ENCODE measurements around the gene FABP1. TPM values are rescaled to one million over a fixed set of nuclear protein-coding genes. Genes with fewer than 3 reads are reported as not detected.

FABP1 gene
- total RNA-seq, 1 donor: not detected

DNA sequence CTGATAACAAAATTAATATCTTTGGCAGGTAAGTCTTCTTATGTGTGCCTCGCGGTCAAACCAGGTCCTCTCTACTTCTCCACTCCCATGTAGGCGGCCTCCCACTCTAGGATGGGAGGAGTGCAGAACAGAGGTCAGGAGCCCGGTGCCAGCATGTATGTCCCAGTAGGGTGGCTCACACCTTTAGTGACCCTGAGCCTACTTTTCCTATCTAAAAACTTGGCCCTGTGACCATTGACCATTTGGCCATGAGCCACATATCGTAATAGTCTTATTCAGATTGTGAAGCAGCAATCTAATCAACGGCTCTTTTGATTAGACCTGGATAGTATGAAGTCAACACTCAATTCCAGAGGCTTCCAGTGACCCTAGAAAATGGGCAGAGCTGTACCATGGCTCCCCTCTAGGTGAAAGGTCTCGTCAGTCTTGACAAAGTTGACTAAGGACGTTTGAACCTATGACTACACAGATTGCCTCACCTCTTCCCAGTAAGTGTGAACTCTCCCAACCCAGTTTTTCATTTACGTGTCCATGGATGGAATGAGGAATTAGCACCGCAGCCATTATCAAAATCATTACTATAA lies 17.1 kb upstream of the FABP1 start:
- DNase-seq (ENCODE audit: insufficient read length, low spot score, missing footprints): no peak
- TF ChIP-seq, protein P1, sequence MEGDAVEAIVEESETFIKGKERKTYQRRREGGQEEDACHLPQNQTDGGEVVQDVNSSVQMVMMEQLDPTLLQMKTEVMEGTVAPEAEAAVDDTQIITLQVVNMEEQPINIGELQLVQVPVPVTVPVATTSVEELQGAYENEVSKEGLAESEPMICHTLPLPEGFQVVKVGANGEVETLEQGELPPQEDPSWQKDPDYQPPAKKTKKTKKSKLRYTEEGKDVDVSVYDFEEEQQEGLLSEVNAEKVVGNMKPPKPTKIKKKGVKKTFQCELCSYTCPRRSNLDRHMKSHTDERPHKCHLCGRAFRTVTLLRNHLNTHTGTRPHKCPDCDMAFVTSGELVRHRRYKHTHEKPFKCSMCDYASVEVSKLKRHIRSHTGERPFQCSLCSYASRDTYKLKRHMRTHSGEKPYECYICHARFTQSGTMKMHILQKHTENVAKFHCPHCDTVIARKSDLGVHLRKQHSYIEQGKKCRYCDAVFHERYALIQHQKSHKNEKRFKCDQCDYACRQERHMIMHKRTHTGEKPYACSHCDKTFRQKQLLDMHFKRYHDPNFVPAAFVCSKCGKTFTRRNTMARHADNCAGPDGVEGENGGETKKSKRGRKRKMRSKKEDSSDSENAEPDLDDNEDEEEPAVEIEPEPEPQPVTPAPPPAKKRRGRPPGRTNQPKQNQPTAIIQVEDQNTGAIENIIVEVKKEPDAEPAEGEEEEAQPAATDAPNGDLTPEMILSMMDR (IDR thresholded peaks at IDR 0.05; ENCODE audit: extremely low read depth, low read depth, low read length): no peak
- Histone ChIP-seq H3K9me3 (ENCODE audit: low read depth, low read length) (no peaks in the 10 kb centered on the region), H4K20me1 (ENCODE audit: insufficient read depth, low read length) (no peaks in the 10 kb centered on the region), H3K36me3 (ENCODE audit: insufficient read depth, low read length) (no peaks in the 10 kb centered on the region), H3K4me3 (ENCODE audit: insufficient read depth, low read length) (no peak overlapping the region), H3K27me3 (ENCODE audit: insufficient read depth, low read length) (no peaks in the 10 kb centered on the region), H3K27ac (ENCODE audit: low read depth, low read length) (no peak overlapping the region), H3K79me2 (ENCODE audit: insufficient read depth, low read length) (no peaks in the 10 kb centered on the region), H3K4me2 (ENCODE audit: insufficient read depth, low read length) (no peak overlapping the region), H2AFZ (ENCODE audit: low read length) (no peak overlapping the region), H3K4me1 (ENCODE audit: insufficient read depth, low read length) (no peaks in the 10 kb centered on the region)

DNA sequence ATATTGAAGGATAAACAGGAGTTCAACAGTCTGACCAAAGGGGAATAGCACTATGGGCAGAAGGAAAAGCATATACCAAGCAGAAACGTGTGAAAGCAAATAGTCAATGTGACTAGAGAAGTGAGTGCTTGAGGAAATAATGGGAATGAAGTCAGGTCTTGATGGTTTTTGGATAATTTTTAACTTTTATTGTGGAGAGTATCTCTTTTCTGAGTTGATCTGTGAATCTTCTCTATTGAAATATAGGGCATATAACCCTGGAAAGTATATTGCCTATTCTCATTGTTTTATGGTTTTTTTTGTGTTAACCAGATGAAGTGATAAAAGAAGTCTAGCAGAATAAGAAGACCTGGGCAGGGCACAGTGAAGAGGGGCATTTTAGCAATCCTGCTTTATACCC lies 16.4 kb upstream of the FABP1 start:
- H3K4me3 ChIP-seq (ENCODE audit: insufficient read depth, low read length): no peak overlapping the region
- H3K4me1 ChIP-seq (ENCODE audit: insufficient read depth, low read length): no peaks in the 10 kb centered on the region
- no peak overlapping the region for H2AFZ ChIP-seq (ENCODE audit: low read length)
- H4K20me1 ChIP-seq (ENCODE audit: insufficient read depth, low read length): no peaks in the 10 kb centered on the region
- TF ChIP-seq, protein P1 (IDR thresholded peaks at IDR 0.05; ENCODE audit: extremely low read depth, low read depth, low read length): no peak
- DNase-seq (ENCODE audit: insufficient read length, low spot score, missing footprints): no peak
- no peak overlapping the region for H3K4me2 ChIP-seq (ENCODE audit: insufficient read depth, low read length)
- H3K79me2 ChIP-seq (ENCODE audit: insufficient read depth, low read length): no peaks in the 10 kb centered on the region
- H3K27ac ChIP-seq (ENCODE audit: low read depth, low read length): no peak overlapping the region
- no peaks in the 10 kb centered on the region for H3K36me3 ChIP-seq (ENCODE audit: insufficient read depth, low read length)
- H3K27me3 ChIP-seq (ENCODE audit: insufficient read depth, low read length): no peaks in the 10 kb centered on the region
- H3K9me3 ChIP-seq (ENCODE audit: low read depth, low read length): no peaks in the 10 kb centered on the region

DNA sequence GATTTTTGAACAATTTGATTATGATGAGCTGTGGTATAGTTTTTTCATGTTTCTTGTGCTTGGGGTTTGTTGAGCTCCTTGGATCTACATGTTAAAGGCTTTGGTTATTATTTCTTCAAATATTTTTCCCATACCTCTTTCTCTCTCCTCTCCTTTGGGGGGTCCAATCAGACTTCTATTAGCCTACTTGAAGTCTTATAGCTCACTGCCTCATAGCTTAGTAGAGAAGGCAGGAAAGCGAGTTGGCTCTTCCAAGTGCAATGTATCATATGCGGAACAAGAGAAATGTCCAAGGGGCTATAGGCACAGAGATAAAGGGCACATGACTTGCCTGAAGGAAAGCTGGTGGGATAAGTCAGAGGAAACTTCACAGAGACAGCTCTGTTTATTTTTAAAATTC lies 14.1 kb upstream of the FABP1 start:
- Histone ChIP-seq H3K79me2 (ENCODE audit: insufficient read depth, low read length) (no peaks in the 10 kb centered on the region), H3K4me1 (ENCODE audit: insufficient read depth, low read length) (no peaks in the 10 kb centered on the region), H3K4me3 (ENCODE audit: insufficient read depth, low read length) (no peak overlapping the region), H3K9me3 (ENCODE audit: low read depth, low read length) (no peaks in the 10 kb centered on the region), H3K4me2 (ENCODE audit: insufficient read depth, low read length) (no peak overlapping the region), H3K27ac (ENCODE audit: low read depth, low read length) (no peak overlapping the region), H2AFZ (ENCODE audit: low read length) (no peak overlapping the region), H3K36me3 (ENCODE audit: insufficient read depth, low read length) (no peaks in the 10 kb centered on the region), H4K20me1 (ENCODE audit: insufficient read depth, low read length) (no peaks in the 10 kb centered on the region), H3K27me3 (ENCODE audit: insufficient read depth, low read length) (no peaks in the 10 kb centered on the region)
- TF ChIP-seq, protein P1 (IDR thresholded peaks at IDR 0.05; ENCODE audit: extremely low read depth, low read depth, low read length): no peak
- no peak for DNase-seq (ENCODE audit: insufficient read length, low spot score, missing footprints)

DNA sequence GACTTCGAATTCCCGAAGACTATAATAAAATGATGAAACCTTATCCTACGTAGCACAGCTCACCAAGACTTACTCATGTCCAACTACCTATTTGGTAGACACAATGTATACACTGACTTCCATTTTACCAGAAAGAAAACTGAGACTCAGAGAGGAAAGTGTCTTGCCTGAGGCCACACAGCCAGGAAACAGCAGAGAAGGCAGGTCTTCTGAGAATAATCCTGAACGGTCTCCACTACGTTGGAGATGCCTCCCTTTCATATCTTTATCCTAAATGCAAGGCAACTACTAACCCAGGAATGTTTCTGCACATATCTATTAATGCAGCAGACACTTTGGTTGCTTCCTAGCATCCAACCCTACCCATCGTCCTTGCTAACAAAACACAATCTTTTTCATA lies 11.9 kb upstream of the FABP1 start:
- Histone ChIP-seq H3K4me2 (ENCODE audit: insufficient read depth, low read length) (no peak overlapping the region), H3K27me3 (ENCODE audit: insufficient read depth, low read length) (no peaks in the 10 kb centered on the region), H3K4me1 (ENCODE audit: insufficient read depth, low read length) (no peaks in the 10 kb centered on the region), H4K20me1 (ENCODE audit: insufficient read depth, low read length) (no peaks in the 10 kb centered on the region), H3K79me2 (ENCODE audit: insufficient read depth, low read length) (no peaks in the 10 kb centered on the region), H3K36me3 (ENCODE audit: insufficient read depth, low read length) (no peaks in the 10 kb centered on the region), H3K9me3 (ENCODE audit: low read depth, low read length) (no peaks in the 10 kb centered on the region), H3K27ac (ENCODE audit: low read depth, low read length) (no peak overlapping the region), H2AFZ (ENCODE audit: low read length) (no peak overlapping the region), H3K4me3 (ENCODE audit: insufficient read depth, low read length) (no peak overlapping the region)
- TF ChIP-seq, protein P1 (IDR thresholded peaks at IDR 0.05; ENCODE audit: extremely low read depth, low read depth, low read length): no peak
- no peak for DNase-seq (ENCODE audit: insufficient read length, low spot score, missing footprints)
